AG04449 (cell line): ENCODE results near the gene LIN52.

Source experiments
- CTCF ChIA-PET: fragments of 350-600 bp; formaldehyde crosslinking; extraction: SDS; loops from one replicate; lab custom pipeline; 2021; ENCODE audit warnings: antibody characterized with exemption; lab: Yijun Ruan, JAX
- POLR2A ChIA-PET: fragments of 400-600, 350-600 bp; formaldehyde crosslinking; extraction: SDS; loops from one replicate; lab custom pipeline; 2020; ENCODE audit warnings: antibody characterized with exemption, inconsistent platforms; lab: Yijun Ruan, JAX
- DNase-seq: peaks from one replicate; pipeline ENCODE4 v3.0.0-alpha.2; 2010; ENCODE audit warnings: low read depth, low spot score
- H3K4me3 ChIP-seq: 2 replicates; pipeline ENCODE4 v1.5.1; 2011; ENCODE audit warnings: low read depth, mild to moderate bottlenecking, control low read depth, low read length
- TF ChIP-seq, protein P1 (sequence below): IDR thresholded peaks from one replicate; pipeline ENCODE4 v1.5.1; 2011; ENCODE audit warnings: mild to moderate bottlenecking, moderate library complexity, low read length, control low read depth, inconsistent platforms; ENCODE audit not compliant: insufficient read depth; ENCODE audit errors: missing control alignments

Gene LIN52

GRCh38 chr14:74077401-74077800 lies 7.4 kb upstream of the LIN52 start:
- no peak overlapping the region for H3K4me3 ChIP-seq
- ChIA-PET POLR2A (no interaction called here), CTCF (no interaction called here)
- DNase-seq: no peak
- TF ChIP-seq, protein P1, sequence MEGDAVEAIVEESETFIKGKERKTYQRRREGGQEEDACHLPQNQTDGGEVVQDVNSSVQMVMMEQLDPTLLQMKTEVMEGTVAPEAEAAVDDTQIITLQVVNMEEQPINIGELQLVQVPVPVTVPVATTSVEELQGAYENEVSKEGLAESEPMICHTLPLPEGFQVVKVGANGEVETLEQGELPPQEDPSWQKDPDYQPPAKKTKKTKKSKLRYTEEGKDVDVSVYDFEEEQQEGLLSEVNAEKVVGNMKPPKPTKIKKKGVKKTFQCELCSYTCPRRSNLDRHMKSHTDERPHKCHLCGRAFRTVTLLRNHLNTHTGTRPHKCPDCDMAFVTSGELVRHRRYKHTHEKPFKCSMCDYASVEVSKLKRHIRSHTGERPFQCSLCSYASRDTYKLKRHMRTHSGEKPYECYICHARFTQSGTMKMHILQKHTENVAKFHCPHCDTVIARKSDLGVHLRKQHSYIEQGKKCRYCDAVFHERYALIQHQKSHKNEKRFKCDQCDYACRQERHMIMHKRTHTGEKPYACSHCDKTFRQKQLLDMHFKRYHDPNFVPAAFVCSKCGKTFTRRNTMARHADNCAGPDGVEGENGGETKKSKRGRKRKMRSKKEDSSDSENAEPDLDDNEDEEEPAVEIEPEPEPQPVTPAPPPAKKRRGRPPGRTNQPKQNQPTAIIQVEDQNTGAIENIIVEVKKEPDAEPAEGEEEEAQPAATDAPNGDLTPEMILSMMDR: no peak

GRCh38 chr14:74080820-74081460 lies 3.8 kb upstream of the LIN52 start:
- POLR2A ChIA-PET: no interaction called here
- TF ChIP-seq, protein P1: no peak
- no peak for DNase-seq
- CTCF ChIA-PET: no interaction called here
- H3K4me3 ChIP-seq: no peak overlapping the region

DNA sequence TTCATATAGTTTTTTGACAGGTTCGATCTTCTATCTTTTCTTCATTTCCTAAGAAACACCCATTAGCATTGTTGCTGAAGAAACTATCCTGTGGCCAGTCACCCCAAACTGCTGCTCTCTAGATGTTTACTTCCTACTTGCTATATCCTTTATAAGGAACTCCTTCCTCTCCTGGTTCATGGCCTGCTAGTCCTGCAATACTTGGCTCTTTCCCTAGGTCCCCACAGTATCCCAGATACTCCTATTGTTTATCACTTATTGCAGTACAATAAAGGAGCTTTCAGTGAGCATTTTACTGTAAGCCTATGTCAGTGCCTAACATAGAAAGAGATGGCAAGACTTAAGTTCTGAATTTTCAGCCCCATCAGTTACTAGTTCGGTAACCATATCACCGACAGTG lies 3.3 kb upstream of the LIN52 start:
- H3K4me3 ChIP-seq: no peak overlapping the region
- DNase-seq: no peak
- CTCF ChIA-PET: no interaction called here
- TF ChIP-seq, protein P1: no peak
- POLR2A ChIA-PET: no interaction called here

- ChIA-PET CTCF (interaction anchor here (1.3 to 2.6 kb wide), 6 partner anchors 11 to 44 kb away, joined by 3 to 6 read pairs (median 4); no protein-coding TSS in a partner anchor), POLR2A (no interaction called here)
- H3K4me3 ChIP-seq: peak overlapping the region; percentile 62
- TF ChIP-seq, protein P1: no peak
- no peak for DNase-seq
Measured at GRCh38 chr14:74083161-74083560, 1.6 kb upstream of the LIN52 start.

GRCh38 chr14:74083784-74084276 lies 926 bp upstream of the LIN52 start:
- POLR2A ChIA-PET: interaction anchor here (0.6 kb wide), 1 partner anchor 86 kb away, joined by 3 read pairs; no protein-coding TSS in a partner anchor
- TF ChIP-seq, protein P1: no peak
- H3K4me3 ChIP-seq: peak overlapping the region; percentile 62
- CTCF ChIA-PET: interaction anchor here (1.3 to 2.6 kb wide), 5 partner anchors 11 to 45 kb away, joined by 3 to 6 read pairs (median 4); no protein-coding TSS in a partner anchor
- no peak for DNase-seq

DNA sequence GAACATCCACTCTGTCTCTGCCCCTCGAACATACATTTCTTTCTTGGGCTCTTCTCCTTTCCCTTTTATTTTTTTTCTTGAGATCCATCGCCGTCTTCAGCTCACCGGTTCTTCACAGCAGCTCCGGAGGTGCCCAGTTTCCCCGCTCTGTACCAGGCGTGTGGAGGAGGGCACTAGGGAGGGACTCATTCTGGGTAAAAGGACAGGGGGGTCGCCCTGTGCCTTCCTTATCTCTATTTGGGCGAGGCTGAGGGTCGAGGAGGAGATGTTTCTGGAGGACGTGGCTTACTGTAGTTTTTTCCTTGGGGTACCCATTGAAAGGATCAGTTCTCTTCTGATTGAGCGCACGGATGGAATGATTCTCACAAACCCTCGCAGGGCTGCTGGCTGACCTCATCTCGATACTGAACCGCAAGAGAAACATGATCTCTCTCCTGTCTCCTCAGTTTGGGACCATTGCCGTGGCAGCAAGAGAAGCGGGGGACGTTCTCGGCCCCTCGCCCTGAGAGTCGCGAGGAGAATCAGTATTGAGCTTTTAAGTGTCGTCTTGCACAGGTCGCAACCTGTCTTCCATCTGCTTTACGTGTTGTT lies 386 bp downstream of the LIN52 start:
- POLR2A ChIA-PET: no interaction called here
- peak overlapping the region; percentile 92 for H3K4me3 ChIP-seq
- TF ChIP-seq, protein P1: no peak
- no peak for DNase-seq
- CTCF ChIA-PET: no interaction called here
